K562 (cell line): ENCODE results near the gene RAG2. TPM values are rescaled to one million over a fixed set of nuclear protein-coding genes. Genes with fewer than 3 reads are reported as not detected.

Source experiments
- ATAC-seq: fragments of 200-7000 bp; cut with Tn5 transposase; 3 replicates; pipeline ENCODE4 v1.9.1; 2020; ENCODE audit warnings: moderate library complexity
- BruUV-seq: library from RNA; stranded (reverse); fragments of 400-500 nt; replicated peaks from 2 replicates; lab custom pipeline; 2021; lab: Mats Ljungman, UMichigan
- CTCF ChIA-PET: fragments of 300-600 bp; formaldehyde crosslinking; extraction: SDS; loops from one replicate; lab custom pipeline; 2021; ENCODE audit warnings: low intra/inter-chr PET ratio; lab: Yijun Ruan, JAX
- POLR2A ChIA-PET: fragments of 300-600, 350-650 bp; sonication (Branson Sonifier 250); formaldehyde crosslinking; extraction: SDS; loops from one replicate; lab custom pipeline; 2021; ENCODE audit warnings: antibody characterized with exemption, inconsistent platforms; lab: Yijun Ruan, JAX
- DNase-seq, 4 experiments: peaks; one replicate each; pipeline versions ENCODE4 v3.0.0 to v3.0.0-alpha.2; 2011 to 2018; ENCODE audit warnings: low spot score in 3 of 4, mixed read lengths in 3 of 4; ENCODE audit errors: extremely low read depth in 1 of 4
- FAIRE-seq: peaks from 2 replicates; lab custom pipeline; 2011; peaks lifted over from hg19 to GRCh38; lab: Jason Lieb, UNC
- H2AFZ ChIP-seq: 2 replicates; pipeline ENCODE4 v1.6.0; 2011; ENCODE audit warnings: low read depth, low read length, control low read depth, inconsistent platforms
- H3K27ac ChIP-seq: fragments of 200-600 bp; 3 replicates; pipeline ENCODE4 v1.8.0; 2011; ENCODE audit warnings: low read depth, mild to moderate bottlenecking, control low read depth, inconsistent platforms, low read length, moderate library complexity, mixed read lengths; ENCODE audit errors: extremely low read depth
- H3K27me3 ChIP-seq, 2 experiments: fragments of 300-600 bp in 1 of 2; 2 replicates in 1 of 2; 3 replicates in 1 of 2; pipeline versions ENCODE4 v1.6.0 to v1.8.0; 2011; ENCODE audit warnings: inconsistent platforms in 2 of 2, low read length in 2 of 2, mild to moderate bottlenecking in 1 of 2, mixed read lengths in 1 of 2, moderate library complexity in 1 of 2; ENCODE audit not compliant: control insufficient read depth in 2 of 2, insufficient read depth in 2 of 2
- H3K36me3 ChIP-seq: fragments of 300-600 bp; 3 replicates; pipeline ENCODE4 v1.8.0; 2011; ENCODE audit warnings: mild to moderate bottlenecking, low read length, inconsistent platforms; ENCODE audit not compliant: control insufficient read depth, insufficient read depth
- H3K4me1 ChIP-seq, 2 experiments: fragments of 200-600 bp in 1 of 2; replicated peaks in 1 of 2; 2 replicates in 1 of 2; 3 replicates in 1 of 2; pipeline versions ENCODE4 v1.5.1 to v1.8.0; 2011; ENCODE audit warnings: inconsistent platforms in 2 of 2, low read length in 2 of 2, mild to moderate bottlenecking in 1 of 2, mixed read lengths in 1 of 2, moderate library complexity in 1 of 2; ENCODE audit not compliant: control insufficient read depth in 2 of 2, insufficient read depth in 2 of 2
- H3K4me2 ChIP-seq: 2 replicates; pipeline ENCODE4 v1.6.1; 2011; ENCODE audit warnings: low read length, control low read depth, inconsistent platforms, mixed read lengths; ENCODE audit not compliant: insufficient read depth
- H3K4me3 ChIP-seq: fragments of 200-600 bp; sonication (generic), shearing (Covaris generic); 2 replicates; pipeline ENCODE4 v1.5.1; 2016; ENCODE audit warnings: control low read depth, inconsistent platforms
- H3K79me2 ChIP-seq: fragments of 200-600 bp; 3 replicates; pipeline ENCODE4 v1.8.0; 2011; ENCODE audit warnings: low read length, inconsistent platforms; ENCODE audit not compliant: control insufficient read depth, insufficient read depth
- H3K9ac ChIP-seq, 2 experiments: 2 replicates each; pipeline versions ENCODE4 v1.6.0 to v1.6.1; 2011; ENCODE audit warnings: low read depth in 2 of 2, low read length in 2 of 2, control low read depth in 1 of 2, inconsistent platforms in 1 of 2, mild to moderate bottlenecking in 1 of 2, mixed read lengths in 1 of 2; ENCODE audit not compliant: insufficient read depth in 1 of 2
- H3K9me1 ChIP-seq: one replicate; pipeline ENCODE4 v1.6.0; 2011; ENCODE audit warnings: inconsistent platforms, mild to moderate bottlenecking, low read length, moderate library complexity; ENCODE audit not compliant: control insufficient read depth, insufficient read depth
- H3K9me3 ChIP-seq: replicated peaks from 2 replicates; pipeline ENCODE4 v1.5.1; 2011; ENCODE audit warnings: low read depth, low read length, inconsistent platforms; ENCODE audit not compliant: control insufficient read depth, insufficient read depth
- H4K20me1 ChIP-seq: replicated peaks from 2 replicates; pipeline ENCODE4 v1.6.1; 2011; ENCODE audit warnings: low read length, inconsistent platforms, mixed read lengths; ENCODE audit not compliant: control insufficient read depth, insufficient read depth
- BRCA1 ChIP-seq, 2 experiments: fragments of 450-650 bp in 1 of 2; sonication (generic) in 1 of 2; formaldehyde crosslinking in 1 of 2; IDR thresholded peaks; 2 replicates each; pipeline versions ENCODE4 v1.5.0 to v1.6.1; 2017 to 2020; ENCODE audit warnings: mild to moderate bottlenecking in 1 of 2, missing genetic modification reagents in 1 of 2
- CBX8 ChIP-seq: fragments of 200-600 bp; sonication (generic); IDR thresholded peaks from 2 replicates; pipeline ENCODE4 v1.6.1; 2012; ENCODE audit warnings: borderline replicate concordance, mixed run types, low read depth, mild to moderate bottlenecking, moderate library complexity, mixed read lengths, low read length, control low read depth, inconsistent platforms; ENCODE audit not compliant: poor library complexity, severe bottlenecking; ENCODE audit errors: extremely low read depth
- GABPA ChIP-seq: fragments of 200-800 bp; sonication (Bioruptor generic); conservative IDR thresholded peaks from 2 replicates; pipeline ENCODE4 v1.6.1; 2016; ENCODE audit warnings: low read depth, missing genetic modification characterization, missing compliant biosample characterization
- SRSF7 ChIP-seq: fragments of 200-400 bp; formaldehyde crosslinking; optimal IDR thresholded peaks from 2 replicates; pipeline ENCODE3; 2017; ENCODE audit warnings: mild to moderate bottlenecking, low read depth, low read length
- WGBS: fragments of 100-300 bp; shearing (Covaris generic); methylation state at CpG from one replicate; pipeline ENCODE4 v1.1.6; 2016; ENCODE audit warnings: low coverage, mixed read lengths; ENCODE audit not compliant: insufficient coverage; ENCODE audit errors: missing lambda C conversion rate; 5-methylcytosine and 5-hydroxymethylcytosine counted together
- in situ Hi-C: fragments of 300-500 bp; cut with MboI; formaldehyde crosslinking; loops from 4 replicates; pipeline ENCODE4 v1.15.0; 2018; ENCODE audit warnings: inconsistent platforms, mixed read lengths
- intact Hi-C: fragments of 100-400 bp; cut with micrococcal nuclease; formaldehyde crosslinking; loops from 2 replicates; pipeline ENCODE4 v1.14.2; 2022
- polyA plus RNA-seq, 8 experiments: library from polyadenylated mRNA; depleted of rRNA in 4 of 8; stranded (reverse) in 5 of 8; unstranded in 3 of 8; fragments of >200 nt; fragmentation: Nextera tagmentation in 2 of 8; fragmentation: Illumina TruSeq in 1 of 8; extraction: Ambion mirVana in 2 of 8; extraction: Trizol in 1 of 8; gene quantifications; 2 replicates each; pipeline versions ENCODE4 v1.2.1 to v1.2.3, GENCODE V29; 2011 to 2014; ENCODE audit warnings: inconsistent platforms in 1 of 8, missing spikeins in 1 of 8
- total RNA-seq, 7 experiments: library from RNA; depleted of rRNA in 6 of 7; stranded (reverse); fragments of >200 nt in 6 of 7; fragmentation: Illumina TruSeq in 2 of 7; extraction: Trizol in 2 of 7; gene quantifications; 2 replicates each; pipeline versions ENCODE4 v1.2.1 to v1.2.3, GENCODE V29; 2011 to 2021; ENCODE audit warnings: low replicate concordance in 1 of 7
- TF ChIP-seq, protein P1 (sequence below): fragments of 450-650 bp; IDR thresholded peaks from 2 replicates; pipeline ENCODE4 v1.7.1; 2018; ENCODE audit warnings: mild to moderate bottlenecking, low read depth; ENCODE audit not compliant: partially characterized antibody
- TF ChIP-seq, protein P2 (sequence below): fragments of 450-650 bp; formaldehyde crosslinking; IDR thresholded peaks from 2 replicates; pipeline ENCODE4 v1.4.0; 2022; ENCODE audit warnings: mild to moderate bottlenecking, moderate library complexity

RAG2 gene
- total and polyA plus RNA-seq, 9 of the 15 experiments (the other 6 are each of a cell fraction or from before 2014, with no cell fraction given) = 0.06 to 2.7 (median 0.26) TPM; not detected in 3

- TF ChIP-seq, protein P1, sequence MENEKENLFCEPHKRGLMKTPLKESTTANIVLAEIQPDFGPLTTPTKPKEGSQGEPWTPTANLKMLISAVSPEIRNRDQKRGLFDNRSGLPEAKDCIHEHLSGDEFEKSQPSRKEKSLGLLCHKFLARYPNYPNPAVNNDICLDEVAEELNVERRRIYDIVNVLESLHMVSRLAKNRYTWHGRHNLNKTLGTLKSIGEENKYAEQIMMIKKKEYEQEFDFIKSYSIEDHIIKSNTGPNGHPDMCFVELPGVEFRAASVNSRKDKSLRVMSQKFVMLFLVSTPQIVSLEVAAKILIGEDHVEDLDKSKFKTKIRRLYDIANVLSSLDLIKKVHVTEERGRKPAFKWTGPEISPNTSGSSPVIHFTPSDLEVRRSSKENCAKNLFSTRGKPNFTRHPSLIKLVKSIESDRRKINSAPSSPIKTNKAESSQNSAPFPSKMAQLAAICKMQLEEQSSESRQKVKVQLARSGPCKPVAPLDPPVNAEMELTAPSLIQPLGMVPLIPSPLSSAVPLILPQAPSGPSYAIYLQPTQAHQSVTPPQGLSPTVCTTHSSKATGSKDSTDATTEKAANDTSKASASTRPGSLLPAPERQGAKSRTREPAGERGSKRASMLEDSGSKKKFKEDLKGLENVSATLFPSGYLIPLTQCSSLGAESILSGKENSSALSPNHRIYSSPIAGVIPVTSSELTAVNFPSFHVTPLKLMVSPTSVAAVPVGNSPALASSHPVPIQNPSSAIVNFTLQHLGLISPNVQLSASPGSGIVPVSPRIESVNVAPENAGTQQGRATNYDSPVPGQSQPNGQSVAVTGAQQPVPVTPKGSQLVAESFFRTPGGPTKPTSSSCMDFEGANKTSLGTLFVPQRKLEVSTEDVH = no peak
- no peak for TF ChIP-seq SRSF7
These were observed 20.7 kb downstream of the RAG2 start (continued) for GRCh38 chr11:36577373-36577772.

GRCh38 chr11:36574486-36574885 is 23.6 kb downstream of the RAG2 start:
- Histone ChIP-seq H3K4me1 (no peaks in the 10 kb centered on the region), H3K4me3 (no peak overlapping the region), H3K27me3 (peaks cover 0 to 3% of the 10 kb centered on the region in 2 experiments; a peak in 2 of 5 replicates), H2AFZ (no peak overlapping the region)
- no peak for FAIRE-seq
- in situ Hi-C loops = no loop called here
- WGBS = 18% methylated on average over 8 of the region's 8 CpGs
- CTCF ChIA-PET = no interaction called here
- TF ChIP-seq, protein P2, sequence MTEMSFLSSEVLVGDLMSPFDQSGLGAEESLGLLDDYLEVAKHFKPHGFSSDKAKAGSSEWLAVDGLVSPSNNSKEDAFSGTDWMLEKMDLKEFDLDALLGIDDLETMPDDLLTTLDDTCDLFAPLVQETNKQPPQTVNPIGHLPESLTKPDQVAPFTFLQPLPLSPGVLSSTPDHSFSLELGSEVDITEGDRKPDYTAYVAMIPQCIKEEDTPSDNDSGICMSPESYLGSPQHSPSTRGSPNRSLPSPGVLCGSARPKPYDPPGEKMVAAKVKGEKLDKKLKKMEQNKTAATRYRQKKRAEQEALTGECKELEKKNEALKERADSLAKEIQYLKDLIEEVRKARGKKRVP (CRISPR knock-in tag) = no peak
- TF ChIP-seq BRCA1 (IDR thresholded peaks at IDR 0.05) (no peak), BRCA1 (CRISPR knock-in tag; IDR thresholded peaks at IDR 0.05) (no peak), GABPA (tag) (no peak), CBX8 (no peak)
- TF ChIP-seq, all 486 proteins: peak for 0
- Histone ChIP-seq H3K9me1 (no peaks in the 10 kb centered on the region), H3K79me2 (no peaks in the 10 kb centered on the region), H3K9ac (no peak overlapping the region), H3K9me3 (no peaks in the 10 kb centered on the region), H4K20me1 (no peaks in the 10 kb centered on the region), H3K36me3 (no peaks in the 10 kb centered on the region), H3K27ac (no peak overlapping the region), H3K4me2 (no peak overlapping the region)
- no TSS peak for BruUV-seq
- DNase-seq (no peak), ATAC-seq (no peak)
- intact Hi-C loops = no loop called here
- POLR2A ChIA-PET = interaction anchor here (0.6 kb wide), 1 partner anchor 164 kb away, joined by 3 read pairs; no protein-coding TSS in a partner anchor
